MCF 10A (cell line): Measurements from ENCODE around the gene P2RY6. TPM values are rescaled to one million over a fixed set of nuclear protein-coding genes. Genes with fewer than 3 reads are reported as not detected.

ENCODE experiments used
- BruUV-seq: library from RNA; stranded (reverse); fragments of 400-500 nt; replicated peaks from 2 replicates; lab custom pipeline; 2021; lab: Mats Ljungman, UMichigan
- CTCF ChIA-PET: fragments of 300-600 bp; sonication (Branson Sonifier 250); formaldehyde crosslinking; extraction: SDS; loops from one replicate; lab custom pipeline; 2021; ENCODE audit warnings: antibody characterized with exemption, inconsistent platforms; lab: Yijun Ruan, JAX
- POLR2A ChIA-PET: fragments of 300-600, 350-650 bp; sonication (Branson Sonifier 250); formaldehyde crosslinking; extraction: SDS; loops from one replicate; lab custom pipeline; 2020; ENCODE audit warnings: antibody characterized with exemption, inconsistent platforms; lab: Yijun Ruan, JAX
- DNase-seq: peaks from one replicate; pipeline ENCODE4 v3.0.0-alpha.2; 2018; ENCODE audit not compliant: unreplicated experiment
- H3K27ac Mint-ChIP-seq: one replicate; pipeline ENCODE4 v1.8.0; 2022; ENCODE audit warnings: mild to moderate bottlenecking, low read depth, mixed read lengths; ENCODE audit not compliant: unreplicated experiment
- H3K27me3 Mint-ChIP-seq: one replicate; pipeline ENCODE4 v1.8.0; 2022; ENCODE audit warnings: mixed read lengths; ENCODE audit not compliant: insufficient read depth, unreplicated experiment
- H3K36me3 Mint-ChIP-seq: one replicate; pipeline ENCODE4 v1.8.0; 2022; ENCODE audit warnings: mild to moderate bottlenecking, moderate library complexity, mixed read lengths; ENCODE audit not compliant: insufficient read depth, unreplicated experiment
- H3K4me1 Mint-ChIP-seq: one replicate; pipeline ENCODE4 v1.8.0; 2022; ENCODE audit warnings: mixed read lengths; ENCODE audit not compliant: insufficient read depth, unreplicated experiment
- H3K4me3 Mint-ChIP-seq: one replicate; pipeline ENCODE4 v1.8.0; 2022; ENCODE audit warnings: mild to moderate bottlenecking, moderate library complexity, mixed read lengths; ENCODE audit not compliant: unreplicated experiment
- H3K9me3 Mint-ChIP-seq: one replicate; pipeline ENCODE4 v1.8.0; 2022; ENCODE audit warnings: mixed read lengths; ENCODE audit not compliant: unreplicated experiment
- CTCF ChIP-seq: fragments of 200-600 bp; IDR thresholded peaks from one replicate; pipeline ENCODE4 v1.8.0; 2022; ENCODE audit warnings: antibody characterized with exemption, mild to moderate bottlenecking; ENCODE audit not compliant: unreplicated experiment
- intact Hi-C: fragments of 100-400 bp; cut with micrococcal nuclease; formaldehyde crosslinking; loops from 2 replicates; pipeline ENCODE4 v1.14.1; 2022
- total RNA-seq: library from RNA; stranded (reverse); gene quantifications from 2 replicates; pipeline ENCODE4 v1.2.3, GENCODE V29; 2022

The P2RY6 gene
- total RNA-seq, 1 experiment from 2014 or later, result not detected

GRCh38 chr11:73322382-73323306 lies 50.5 kb downstream of the P2RY6 start:
- H3K27ac Mint-ChIP-seq, result peak overlapping the region; percentile 84
- BruUV-seq, result no TSS peak

GRCh38 chr11:73323464-73323863 lies 51.3 kb downstream of the P2RY6 start:
- no peak for DNase-seq
- Mint-ChIP-seq H3K4me3 (no peak overlapping the region), H3K27ac (no peak overlapping the region), H3K9me3 (no peaks in the 10 kb centered on the region), H3K36me3 (peaks cover 22% of the 10 kb centered on the region), H3K4me1 (peaks cover 9% of the 10 kb centered on the region), H3K27me3 (no peaks in the 10 kb centered on the region)
- POLR2A ChIA-PET, result no interaction called here
- intact Hi-C loops, result no loop called here
- CTCF ChIA-PET, result interaction anchor here (0.9 to 2.4 kb wide), 4 partner anchors 12 to 28 kb away, joined by 3 to 19 read pairs (median 6); partner anchors contain the start of gene ARHGEF17
- no peak for TF ChIP-seq CTCF
- BruUV-seq, result no TSS peak

More at GRCh38 chr11:73322382-73323306, 50.5 kb downstream of the P2RY6 start:
- intact Hi-C loops, result no loop called here
- Mint-ChIP-seq H3K36me3 (peaks cover 18% of the 10 kb centered on the region), H3K4me3 (no peak overlapping the region), H3K9me3 (no peaks in the 10 kb centered on the region), H3K4me1 (peaks cover 8% of the 10 kb centered on the region), H3K27me3 (no peaks in the 10 kb centered on the region)
- TF ChIP-seq CTCF, result no peak
- ChIA-PET CTCF (interaction anchor here (0.7 to 2.4 kb wide), 5 partner anchors 12 to 29 kb away, joined by 3 to 19 read pairs (median 4); partner anchors contain the start of gene ARHGEF17), POLR2A (interaction anchor here (1.0 kb wide), 1 partner anchor 11 kb away, joined by 4 read pairs; no protein-coding TSS in a partner anchor)
- no peak for DNase-seq

GRCh38 chr11:73324116-73324515 lies 52.0 kb downstream of the P2RY6 start:
- Mint-ChIP-seq H3K9me3 (no peaks in the 10 kb centered on the region), H3K4me1 (peaks cover 9% of the 10 kb centered on the region), H3K27me3 (no peaks in the 10 kb centered on the region), H3K4me3 (no peak overlapping the region), H3K27ac (no peak overlapping the region), H3K36me3 (peaks cover 20% of the 10 kb centered on the region)
- DNase-seq, result no peak
- TF ChIP-seq CTCF, result no peak
- intact Hi-C loops, result no loop called here
- BruUV-seq, result no TSS peak
- CTCF ChIA-PET, result interaction anchor here (1.6 to 2.4 kb wide), 2 partner anchors 11 to 27 kb away, joined by 7 to 19 read pairs; no protein-coding TSS in a partner anchor
- POLR2A ChIA-PET, result no interaction called here

GRCh38 chr11:73324665-73325035 lies 52.5 kb downstream of the P2RY6 start:
- TF ChIP-seq CTCF, result no peak
- Mint-ChIP-seq H3K4me3 (no peak overlapping the region), H3K27ac (no peak overlapping the region), H3K36me3 (peaks cover 15% of the 10 kb centered on the region), H3K9me3 (no peaks in the 10 kb centered on the region), H3K27me3 (no peaks in the 10 kb centered on the region), H3K4me1 (peaks cover 9% of the 10 kb centered on the region)
- ChIA-PET POLR2A (no interaction called here), CTCF (no interaction called here)
- DNase-seq, result no peak
- intact Hi-C loops, result no loop called here
- BruUV-seq, result no TSS peak
